Measurements from ENCODE around the gene TBKBP1. TPM values are rescaled to one million over a fixed set of nuclear protein-coding genes. Genes with fewer than 3 reads are reported as not detected.

TBKBP1 gene
- polyA plus RNA-seq, 3 donors, result 0.22 to 7.7 (median 0.45) TPM

DNA sequence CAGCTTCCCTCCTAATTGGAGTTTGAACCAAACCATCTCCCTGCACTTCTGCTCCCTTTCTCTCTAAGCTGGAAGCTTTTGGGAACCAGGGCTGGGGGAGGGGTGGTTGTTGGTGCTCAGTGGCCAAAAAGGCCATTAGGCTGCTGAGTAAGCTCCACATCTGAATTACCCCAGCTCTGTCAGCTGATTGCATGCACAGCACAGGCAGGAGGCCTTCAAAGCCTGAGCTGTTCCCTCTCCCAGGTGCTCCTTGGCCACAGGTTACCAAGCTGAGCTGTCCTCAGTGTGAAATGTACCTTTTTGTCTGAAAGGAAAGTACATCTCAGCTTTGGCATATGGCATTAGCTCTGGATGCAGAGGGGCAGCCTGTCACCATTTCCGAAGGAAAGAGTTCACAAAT, 6.2 kb upstream of the TBKBP1 start:
- H3K4me3 ChIP-seq (replicated peaks in 1 of 3; ENCODE audit: low read depth in 2 of 3, low read length in 3 of 3), result no peak overlapping the region
- peaks cover 26% of the 10 kb centered on the region for H3K4me1 Mint-ChIP-seq
- no peak overlapping the region for H3K27ac ChIP-seq (ENCODE audit: low read depth in 1 of 2, low read length in 2 of 2)
- DNase-seq, result no peak
- peaks cover 40% of the 10 kb centered on the region for H4K20me1 ChIP-seq (ENCODE audit: insufficient read depth, low read length)
- H3K79me2 ChIP-seq (ENCODE audit: insufficient read depth, low read length), result no peaks in the 10 kb centered on the region
- H3K9me3 Mint-ChIP-seq, result peaks cover 0 to 9% (median 0%) of the 10 kb centered on the region in 7 donors
- intact Hi-C loops (cut with micrococcal nuclease), result no loop called here
- no peak overlapping the region for H3K4me3 Mint-ChIP-seq
- H3K27me3 ChIP-seq (ENCODE audit: control insufficient read depth in 2 of 2, insufficient read depth in 2 of 2, low read length in 2 of 2), result peaks cover 2 to 11% of the 10 kb centered on the region in 2 donors
- H3K4me1 ChIP-seq (ENCODE audit: control insufficient read depth in 1 of 2, insufficient read depth in 2 of 2, low read length in 2 of 2), result peaks cover 9 to 22% of the 10 kb centered on the region in 2 donors
- TF ChIP-seq, protein P1, sequence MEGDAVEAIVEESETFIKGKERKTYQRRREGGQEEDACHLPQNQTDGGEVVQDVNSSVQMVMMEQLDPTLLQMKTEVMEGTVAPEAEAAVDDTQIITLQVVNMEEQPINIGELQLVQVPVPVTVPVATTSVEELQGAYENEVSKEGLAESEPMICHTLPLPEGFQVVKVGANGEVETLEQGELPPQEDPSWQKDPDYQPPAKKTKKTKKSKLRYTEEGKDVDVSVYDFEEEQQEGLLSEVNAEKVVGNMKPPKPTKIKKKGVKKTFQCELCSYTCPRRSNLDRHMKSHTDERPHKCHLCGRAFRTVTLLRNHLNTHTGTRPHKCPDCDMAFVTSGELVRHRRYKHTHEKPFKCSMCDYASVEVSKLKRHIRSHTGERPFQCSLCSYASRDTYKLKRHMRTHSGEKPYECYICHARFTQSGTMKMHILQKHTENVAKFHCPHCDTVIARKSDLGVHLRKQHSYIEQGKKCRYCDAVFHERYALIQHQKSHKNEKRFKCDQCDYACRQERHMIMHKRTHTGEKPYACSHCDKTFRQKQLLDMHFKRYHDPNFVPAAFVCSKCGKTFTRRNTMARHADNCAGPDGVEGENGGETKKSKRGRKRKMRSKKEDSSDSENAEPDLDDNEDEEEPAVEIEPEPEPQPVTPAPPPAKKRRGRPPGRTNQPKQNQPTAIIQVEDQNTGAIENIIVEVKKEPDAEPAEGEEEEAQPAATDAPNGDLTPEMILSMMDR (IDR thresholded peaks at IDR 0.05), result no peak
- H3K36me3 ChIP-seq (replicated peaks in 1 of 2; ENCODE audit: control insufficient read depth in 1 of 2, insufficient read depth in 2 of 2, low read length in 2 of 2), result peaks cover 22 to 49% of the 10 kb centered on the region in 2 donors
- H3K27ac Mint-ChIP-seq, result peak overlapping the region in 1 of 7 donors; percentile 12
- 100% methylated on average over 1 of the region's 1 CpG for WGBS (ENCODE audit: insufficient coverage)
- H3K9ac ChIP-seq (ENCODE audit: insufficient read depth, low read length, poor library complexity, severe bottlenecking), result no peak overlapping the region
- peaks cover 9 to 13% (median 13%) of the 10 kb centered on the region in 3 donors for H3K27me3 Mint-ChIP-seq (ENCODE audit: low read depth in 3 of 3)
- H3K36me3 Mint-ChIP-seq, result peaks cover 31 to 43% of the 10 kb centered on the region in 2 donors
- no peaks in the 10 kb centered on the region for H3K9me3 ChIP-seq (replicated peaks in 1 of 2; ENCODE audit: control insufficient read depth in 1 of 2, insufficient read depth in 1 of 2, low read length in 2 of 2)
- no peak overlapping the region for H2AFZ ChIP-seq (ENCODE audit: insufficient read depth, low read depth, low read length, poor library complexity, severe bottlenecking)
- H3K4me2 ChIP-seq (replicated peaks; ENCODE audit: extremely low read depth, low read length, poor library complexity, severe bottlenecking), result no peak overlapping the region

- Mint-ChIP-seq H3K4me3 (no peak overlapping the region), H3K27ac (no peak overlapping the region), H3K27me3 (ENCODE audit: low read depth in 3 of 3) (peaks cover 17 to 23% (median 23%) of the 10 kb centered on the region in 3 donors), H3K4me1 (peaks cover 34% of the 10 kb centered on the region), H3K36me3 (peaks cover 15 to 24% of the 10 kb centered on the region in 2 donors), H3K9me3 (peaks cover 0 to 9% (median 0%) of the 10 kb centered on the region in 7 donors)
- intact Hi-C loops (cut with micrococcal nuclease), result no loop called here
- no peak overlapping the region for H3K27ac ChIP-seq (ENCODE audit: low read depth in 1 of 2, low read length in 2 of 2)
- DNase-seq, result no peak
- H4K20me1 ChIP-seq (ENCODE audit: insufficient read depth, low read length), result peaks cover 22% of the 10 kb centered on the region
- TF ChIP-seq, protein P1 (IDR thresholded peaks at IDR 0.05), result no peak
- H3K4me1 ChIP-seq (ENCODE audit: control insufficient read depth in 1 of 2, insufficient read depth in 2 of 2, low read length in 2 of 2), result peaks cover 17 to 37% of the 10 kb centered on the region in 2 donors
- H3K79me2 ChIP-seq (ENCODE audit: insufficient read depth, low read length), result no peaks in the 10 kb centered on the region
- H3K4me2 ChIP-seq (replicated peaks; ENCODE audit: extremely low read depth, low read length, poor library complexity, severe bottlenecking), result no peak overlapping the region
- no peak overlapping the region for H2AFZ ChIP-seq (ENCODE audit: insufficient read depth, low read depth, low read length, poor library complexity, severe bottlenecking)
- peaks cover 4 to 25% of the 10 kb centered on the region in 2 donors for H3K36me3 ChIP-seq (replicated peaks in 1 of 2; ENCODE audit: control insufficient read depth in 1 of 2, insufficient read depth in 2 of 2, low read length in 2 of 2)
- no peak overlapping the region for H3K4me3 ChIP-seq (replicated peaks in 1 of 3; ENCODE audit: low read depth in 2 of 3, low read length in 3 of 3)
- no peaks in the 10 kb centered on the region for H3K9me3 ChIP-seq (replicated peaks in 1 of 2; ENCODE audit: control insufficient read depth in 1 of 2, insufficient read depth in 1 of 2, low read length in 2 of 2)
- WGBS (ENCODE audit: insufficient coverage), result 81% methylated on average over 2 of the region's 3 CpGs
- peaks cover 9 to 19% of the 10 kb centered on the region in 2 donors for H3K27me3 ChIP-seq (ENCODE audit: control insufficient read depth in 2 of 2, insufficient read depth in 2 of 2, low read length in 2 of 2)
- H3K9ac ChIP-seq (ENCODE audit: insufficient read depth, low read length, poor library complexity, severe bottlenecking), result no peak overlapping the region
Observed at GRCh38 chr17:47690121-47690520, 3.8 kb upstream of the TBKBP1 start.
